Measurements from ENCODE around the gene KCTD6. TPM values are rescaled to one million over a fixed set of nuclear protein-coding genes. Genes with fewer than 3 reads are reported as not detected.

The KCTD6 gene
- total RNA-seq, 1 donor from 2014 or later = 9.7 TPM

- H3K27ac Mint-ChIP-seq (ENCODE audit: unreplicated experiment) = peak overlapping the region; percentile 32
- peaks cover 17% of the 10 kb centered on the region for H3K4me1 Mint-ChIP-seq (ENCODE audit: low read depth)
- no peak for DNase-seq (ENCODE audit: low spot score)
- H3K4me3 Mint-ChIP-seq (ENCODE audit: unreplicated experiment) = no peak overlapping the region
- no peaks in the 10 kb centered on the region for H3K27me3 Mint-ChIP-seq (ENCODE audit: low read depth)
- peak; percentile 87 for TF ChIP-seq CTCF (IDR thresholded peaks at IDR 0.05)
- H3K36me3 Mint-ChIP-seq (ENCODE audit: low read depth) = no peaks in the 10 kb centered on the region
- no peaks in the 10 kb centered on the region for H3K9me3 Mint-ChIP-seq (ENCODE audit: low read depth)
Measured at GRCh38 chr3:58463181-58463941, 28.5 kb upstream of the KCTD6 start.

GRCh38 chr3:58463942-58464271 lies 28.0 kb upstream of the KCTD6 start:
- Mint-ChIP-seq H3K4me3 (ENCODE audit: unreplicated experiment) (no peak overlapping the region), H3K27me3 (ENCODE audit: low read depth) (no peaks in the 10 kb centered on the region), H3K9me3 (ENCODE audit: low read depth) (no peaks in the 10 kb centered on the region), H3K36me3 (ENCODE audit: low read depth) (no peaks in the 10 kb centered on the region), H3K27ac (ENCODE audit: unreplicated experiment) (peak overlapping the region; percentile 32), H3K4me1 (ENCODE audit: low read depth) (peaks cover 17% of the 10 kb centered on the region)
- TF ChIP-seq CTCF (IDR thresholded peaks at IDR 0.05) = peak; percentile 57
- no peak for DNase-seq (ENCODE audit: low spot score)

GRCh38 chr3:58464866-58465265 lies 27.0 kb upstream of the KCTD6 start:
- no peak for DNase-seq (ENCODE audit: low spot score)
- H3K36me3 Mint-ChIP-seq (ENCODE audit: low read depth) = no peaks in the 10 kb centered on the region
- H3K4me1 Mint-ChIP-seq (ENCODE audit: low read depth) = peaks cover 19% of the 10 kb centered on the region

GRCh38 chr3:58466899-58467563 lies 24.9 kb upstream of the KCTD6 start:
- no peak for DNase-seq (ENCODE audit: low spot score)
- Mint-ChIP-seq H3K36me3 (ENCODE audit: low read depth) (no peaks in the 10 kb centered on the region), H3K4me1 (ENCODE audit: low read depth) (peaks cover 41% of the 10 kb centered on the region), H3K4me3 (ENCODE audit: unreplicated experiment) (no peak overlapping the region), H3K27me3 (ENCODE audit: low read depth) (no peaks in the 10 kb centered on the region), H3K27ac (ENCODE audit: unreplicated experiment) (no peak overlapping the region), H3K9me3 (ENCODE audit: low read depth) (no peaks in the 10 kb centered on the region)
- no peak for TF ChIP-seq CTCF (IDR thresholded peaks at IDR 0.05)

More at GRCh38 chr3:58464866-58465265, 27.0 kb upstream of the KCTD6 start:
- Mint-ChIP-seq H3K9me3 (ENCODE audit: low read depth) (no peaks in the 10 kb centered on the region), H3K4me3 (ENCODE audit: unreplicated experiment) (no peak overlapping the region), H3K27me3 (ENCODE audit: low read depth) (no peaks in the 10 kb centered on the region), H3K27ac (ENCODE audit: unreplicated experiment) (no peak overlapping the region)
- TF ChIP-seq CTCF (IDR thresholded peaks at IDR 0.05) = peak; percentile 30

- Mint-ChIP-seq H3K4me3 (ENCODE audit: unreplicated experiment) (no peak overlapping the region), H3K9me3 (ENCODE audit: low read depth) (no peaks in the 10 kb centered on the region), H3K4me1 (ENCODE audit: low read depth) (peaks cover 39% of the 10 kb centered on the region), H3K27me3 (ENCODE audit: low read depth) (no peaks in the 10 kb centered on the region), H3K27ac (ENCODE audit: unreplicated experiment) (no peak overlapping the region), H3K36me3 (ENCODE audit: low read depth) (no peaks in the 10 kb centered on the region)
- no peak for TF ChIP-seq CTCF (IDR thresholded peaks at IDR 0.05)
- DNase-seq (ENCODE audit: low spot score) = no peak
Measured at GRCh38 chr3:58469096-58469495, 22.8 kb upstream of the KCTD6 start.
